ENCODE measurements around the gene SELENOW. TPM values are rescaled to one million over a fixed set of nuclear protein-coding genes. Genes with fewer than 3 reads are reported as not detected.

Gene SELENOW
- total RNA-seq = 193 and 204 TPM in 2 replicates
- long read RNA-seq, transcript SELENOW-212 (6 exons, 888 nt) = major isoform, 46 of 53 reads
- long read RNA-seq, partial matches to known transcripts = 0 of 53 reads
- long read RNA-seq, other reads (novel, unspliced or antisense) = 4 of 53 reads

- peaks cover 15% of the 10 kb centered on the region for H3K36me3 Mint-ChIP-seq (ENCODE audit: unreplicated experiment)
- peak; percentile 93 for DNase-seq (ENCODE audit: extremely low spot score, unreplicated experiment)
- no peaks in the 10 kb centered on the region for H3K27me3 Mint-ChIP-seq (ENCODE audit: unreplicated experiment)
- H3K9me3 Mint-ChIP-seq (ENCODE audit: unreplicated experiment) = no peaks in the 10 kb centered on the region
- TF ChIP-seq CTCF (IDR thresholded peaks at IDR 0.05) = no peak
- H3K27ac Mint-ChIP-seq (ENCODE audit: unreplicated experiment) = peak within 1 kb of the TSS; percentile 95
- peak within 1 kb of the TSS; percentile 99 for H3K4me3 Mint-ChIP-seq (ENCODE audit: unreplicated experiment)
- peaks cover 27% of the 10 kb centered on the region for H3K4me1 Mint-ChIP-seq (ENCODE audit: unreplicated experiment)
Measured at GRCh38 chr19:47778049-47778953, at the start of gene SELENOW. SELENOW (plus strand) TSS chr19:47778703; CDS start chr19:47778786, 83 bp downstream.

- peak overlapping the region; percentile 65 for H3K4me3 Mint-ChIP-seq (ENCODE audit: unreplicated experiment)
- TF ChIP-seq CTCF (IDR thresholded peaks at IDR 0.05) = no peak
- peak; percentile 91 for DNase-seq (ENCODE audit: extremely low spot score, unreplicated experiment)
- H3K9me3 Mint-ChIP-seq (ENCODE audit: unreplicated experiment) = no peaks in the 10 kb centered on the region
- H3K36me3 Mint-ChIP-seq (ENCODE audit: unreplicated experiment) = peaks cover 50% of the 10 kb centered on the region
- no peaks in the 10 kb centered on the region for H3K27me3 Mint-ChIP-seq (ENCODE audit: unreplicated experiment)
- peaks cover 75% of the 10 kb centered on the region for H3K4me1 Mint-ChIP-seq (ENCODE audit: unreplicated experiment)
- peak overlapping the region; percentile 89 for H3K27ac Mint-ChIP-seq (ENCODE audit: unreplicated experiment)
Measured at GRCh38 chr19:47729468-47729798, 49.1 kb upstream of the SELENOW start.

DNA sequence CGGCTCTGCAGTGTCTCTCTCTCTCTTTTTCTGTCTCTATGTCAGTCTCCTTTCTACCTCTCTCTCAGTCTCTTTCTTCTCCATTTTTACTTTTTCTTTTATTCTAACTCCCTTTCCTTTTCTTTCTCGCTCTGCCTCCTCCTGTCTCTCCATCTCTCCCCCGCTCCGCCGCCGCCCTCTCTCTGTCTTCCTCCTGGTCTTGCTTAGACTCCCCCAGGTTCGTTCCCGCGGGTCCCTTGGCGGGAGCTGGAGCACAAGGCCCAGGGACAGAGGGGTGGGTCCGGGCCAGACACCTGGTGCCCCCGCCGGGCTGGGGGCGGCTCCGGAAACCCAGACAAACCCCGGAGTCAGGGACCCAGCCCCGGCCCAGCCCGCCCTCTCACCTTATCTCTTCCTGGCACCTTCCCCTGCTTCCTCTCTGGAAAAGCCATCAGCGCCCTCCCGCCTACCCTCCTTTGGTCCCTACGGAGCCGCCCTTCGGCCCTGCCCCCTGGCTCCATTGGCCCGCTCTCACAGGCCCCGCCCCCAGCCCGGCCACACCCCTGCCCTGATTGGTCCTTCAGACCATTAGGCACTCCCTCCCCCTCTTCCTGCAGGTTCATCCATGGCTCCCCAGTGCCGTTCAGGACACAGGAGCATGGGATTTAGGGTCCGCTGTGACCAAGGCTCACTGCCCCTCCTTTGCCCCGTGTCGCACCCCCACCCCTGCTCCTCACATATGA is 48.5 kb upstream of the SELENOW start:
- Mint-ChIP-seq H3K4me3 (ENCODE audit: unreplicated experiment) (peak overlapping the region; percentile 65), H3K27me3 (ENCODE audit: unreplicated experiment) (no peaks in the 10 kb centered on the region), H3K9me3 (ENCODE audit: unreplicated experiment) (no peaks in the 10 kb centered on the region), H3K36me3 (ENCODE audit: unreplicated experiment) (peaks cover 49% of the 10 kb centered on the region), H3K27ac (ENCODE audit: unreplicated experiment) (peak overlapping the region; percentile 89), H3K4me1 (ENCODE audit: unreplicated experiment) (peaks cover 74% of the 10 kb centered on the region)
- DNase-seq (ENCODE audit: extremely low spot score, unreplicated experiment) = no peak
- TF ChIP-seq CTCF (IDR thresholded peaks at IDR 0.05) = no peak

DNA sequence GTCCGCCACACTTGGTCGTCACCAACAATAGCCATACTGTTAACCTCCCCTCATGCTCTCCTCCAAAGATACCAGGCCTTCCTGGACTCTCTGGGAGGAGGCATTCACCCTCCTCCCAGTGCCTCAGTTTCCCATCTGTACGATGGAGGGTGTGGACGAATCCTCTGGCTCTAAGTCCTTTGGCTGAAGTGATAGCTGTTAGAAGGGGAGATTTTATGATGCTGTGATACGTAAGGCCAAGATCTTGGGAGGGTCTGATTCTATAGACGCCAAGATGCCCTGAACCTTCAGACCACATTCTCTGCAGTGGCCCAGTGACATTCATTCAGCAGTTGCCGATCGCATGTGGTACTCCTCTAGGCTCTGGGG is 48.0 kb upstream of the SELENOW start:
- Mint-ChIP-seq H3K27me3 (ENCODE audit: unreplicated experiment) (no peaks in the 10 kb centered on the region), H3K36me3 (ENCODE audit: unreplicated experiment) (peaks cover 44% of the 10 kb centered on the region), H3K27ac (ENCODE audit: unreplicated experiment) (peak overlapping the region; percentile 89), H3K9me3 (ENCODE audit: unreplicated experiment) (no peaks in the 10 kb centered on the region), H3K4me3 (ENCODE audit: unreplicated experiment) (peak overlapping the region; percentile 57), H3K4me1 (ENCODE audit: unreplicated experiment) (peaks cover 68% of the 10 kb centered on the region)
- no peak for DNase-seq (ENCODE audit: extremely low spot score, unreplicated experiment)
- no peak for TF ChIP-seq CTCF (IDR thresholded peaks at IDR 0.05)

GRCh38 chr19:47730910-47731309 is 47.6 kb upstream of the SELENOW start:
- DNase-seq (ENCODE audit: extremely low spot score, unreplicated experiment) = no peak
- Mint-ChIP-seq H3K36me3 (ENCODE audit: unreplicated experiment) (peaks cover 41% of the 10 kb centered on the region), H3K9me3 (ENCODE audit: unreplicated experiment) (no peaks in the 10 kb centered on the region), H3K4me1 (ENCODE audit: unreplicated experiment) (peaks cover 64% of the 10 kb centered on the region), H3K4me3 (ENCODE audit: unreplicated experiment) (no peak overlapping the region), H3K27ac (ENCODE audit: unreplicated experiment) (peak overlapping the region; percentile 66), H3K27me3 (ENCODE audit: unreplicated experiment) (no peaks in the 10 kb centered on the region)
- TF ChIP-seq CTCF (IDR thresholded peaks at IDR 0.05) = no peak

All from osteocyte (in vitro differentiated cells).